ENCODE results near the gene ABCC9. TPM values are rescaled to one million over a fixed set of nuclear protein-coding genes. Genes with fewer than 3 reads are reported as not detected.
"Not testable (repeated sequence)": the region's sequence is repeated elsewhere in the genome, so short reads cannot be mapped to it uniquely, and the experiment has no call there.

ABCC9 gene
- total RNA-seq, 2 donors from 2014 or later: 0.04 TPM; not detected in 1

DNA sequence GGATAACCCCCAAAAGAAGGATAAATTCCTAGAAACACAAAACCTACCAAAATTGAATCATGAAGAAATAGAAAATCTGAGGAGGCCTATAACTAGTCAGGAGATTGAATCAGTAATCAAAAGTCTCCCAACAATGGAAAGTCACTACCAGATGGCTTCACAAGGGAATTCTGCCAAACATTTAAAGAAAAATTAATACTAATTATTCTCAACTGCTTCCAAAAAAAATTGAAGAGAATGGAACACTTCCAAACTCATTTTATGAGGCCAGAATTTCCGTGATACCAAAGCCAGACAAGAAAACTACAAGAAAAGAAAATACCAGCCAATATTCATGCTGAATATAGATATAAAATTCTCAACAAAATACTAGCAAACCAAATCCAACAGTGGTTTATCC lies 7.8 kb upstream of the ABCC9 start:
- H3K4me3 Mint-ChIP-seq: no peak overlapping the region
- peaks cover 31% of the 10 kb centered on the region for H3K9me3 Mint-ChIP-seq
- H3K36me3 Mint-ChIP-seq (ENCODE audit: low read depth): no peaks in the 10 kb centered on the region
- H3K27me3 Mint-ChIP-seq: peaks cover 20% of the 10 kb centered on the region
- no peaks in the 10 kb centered on the region for H3K4me1 Mint-ChIP-seq
- no peak overlapping the region for H3K27ac Mint-ChIP-seq
- no peak for ATAC-seq (replicated peaks)

DNA sequence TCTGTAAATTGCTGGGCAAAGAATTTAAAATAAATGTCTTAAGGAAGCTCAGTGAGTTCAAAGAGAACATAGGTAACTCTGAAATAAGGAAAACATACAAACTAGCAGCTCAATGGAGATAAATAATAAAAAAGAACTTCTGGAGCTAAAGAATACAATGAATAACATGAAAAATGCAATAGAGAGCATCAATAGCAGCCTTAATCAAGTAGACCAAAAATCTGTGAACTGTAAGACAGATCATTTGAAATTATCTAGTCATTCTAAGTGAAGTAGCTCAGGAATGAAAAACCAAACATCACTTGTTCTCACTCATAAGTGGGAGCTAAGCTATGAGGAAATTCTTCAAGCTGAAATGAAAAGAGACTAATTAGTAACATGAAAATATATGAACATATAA lies 5.8 kb upstream of the ABCC9 start:
- Mint-ChIP-seq H3K4me1 (no peaks in the 10 kb centered on the region), H3K27me3 (peaks cover 33% of the 10 kb centered on the region), H3K9me3 (peaks cover 31% of the 10 kb centered on the region), H3K4me3 (no peak overlapping the region), H3K27ac (no peak overlapping the region), H3K36me3 (ENCODE audit: low read depth) (no peaks in the 10 kb centered on the region)
- no peak for ATAC-seq (replicated peaks)

- H3K27me3 Mint-ChIP-seq: peaks cover 49% of the 10 kb centered on the region
- no peak overlapping the region for H3K4me3 Mint-ChIP-seq
- H3K36me3 Mint-ChIP-seq (ENCODE audit: low read depth): no peaks in the 10 kb centered on the region
- H3K4me1 Mint-ChIP-seq: no peaks in the 10 kb centered on the region
- peaks cover 29% of the 10 kb centered on the region for H3K9me3 Mint-ChIP-seq
- no peak overlapping the region for H3K27ac Mint-ChIP-seq
- no peak for ATAC-seq (replicated peaks)
Observed at GRCh38 chr12:21945002-21945401, 3.8 kb upstream of the ABCC9 start.

GRCh38 chr12:21942377-21942703 lies 1.1 kb upstream of the ABCC9 start:
- peaks cover 54% of the 10 kb centered on the region for H3K27me3 Mint-ChIP-seq
- H3K9me3 Mint-ChIP-seq: peaks cover 16% of the 10 kb centered on the region
- no peak for ATAC-seq (replicated peaks)
- no peak overlapping the region for H3K27ac Mint-ChIP-seq
- no peaks in the 10 kb centered on the region for H3K4me1 Mint-ChIP-seq
- no peaks in the 10 kb centered on the region for H3K36me3 Mint-ChIP-seq (ENCODE audit: low read depth)
- H3K4me3 Mint-ChIP-seq: no peak overlapping the region

DNA sequence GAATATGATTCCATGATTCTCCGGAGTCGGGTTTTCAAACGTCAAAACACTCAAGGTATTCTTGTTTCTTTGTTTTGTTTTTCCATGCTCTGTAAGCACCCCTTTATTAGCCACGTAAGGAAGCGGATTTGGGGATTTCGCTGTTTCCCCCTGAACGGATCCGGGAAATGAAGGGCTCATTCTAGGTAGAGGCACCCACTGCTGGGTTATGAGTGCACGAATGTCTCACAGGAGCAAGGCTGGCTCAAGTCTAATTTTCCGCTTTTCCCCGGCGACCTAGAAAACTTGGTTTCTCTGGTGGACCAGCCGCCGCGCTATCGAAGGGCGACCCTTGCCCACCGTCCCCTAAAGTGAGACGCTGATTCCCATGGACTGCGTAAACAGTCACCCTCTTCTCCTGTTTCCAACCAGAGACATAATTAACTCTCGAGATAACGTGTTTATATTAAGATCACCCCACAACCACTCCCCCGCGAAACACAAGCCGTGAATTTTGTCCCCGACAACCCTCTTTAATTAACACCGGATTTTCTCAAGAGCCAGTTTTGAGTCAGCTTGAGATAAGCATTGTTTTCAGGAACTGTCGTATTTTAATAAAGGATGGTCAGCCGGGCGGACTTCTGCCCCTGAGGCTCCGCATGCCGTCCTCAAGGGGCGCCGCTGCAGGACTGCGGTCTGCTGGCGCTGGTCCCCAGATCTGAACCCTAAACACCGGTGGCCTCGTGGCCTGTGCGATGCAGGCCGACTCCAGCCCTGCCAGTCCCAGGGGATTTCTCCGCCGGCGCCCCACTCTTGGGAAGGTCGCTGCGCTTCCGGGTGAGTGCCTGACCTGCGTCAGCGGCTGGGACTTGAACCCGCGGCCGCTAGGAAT lies 515 bp upstream of the ABCC9 start:
- no peaks in the 10 kb centered on the region for H3K4me1 Mint-ChIP-seq
- no peak overlapping the region for H3K27ac Mint-ChIP-seq
- peak; percentile 11 for ATAC-seq (replicated peaks)
- H3K4me3 Mint-ChIP-seq: peak overlapping the region; percentile 61
- peaks cover 14% of the 10 kb centered on the region for H3K9me3 Mint-ChIP-seq
- H3K27me3 Mint-ChIP-seq: peaks cover 57% of the 10 kb centered on the region
- no peaks in the 10 kb centered on the region for H3K36me3 Mint-ChIP-seq (ENCODE audit: low read depth)

DNA sequence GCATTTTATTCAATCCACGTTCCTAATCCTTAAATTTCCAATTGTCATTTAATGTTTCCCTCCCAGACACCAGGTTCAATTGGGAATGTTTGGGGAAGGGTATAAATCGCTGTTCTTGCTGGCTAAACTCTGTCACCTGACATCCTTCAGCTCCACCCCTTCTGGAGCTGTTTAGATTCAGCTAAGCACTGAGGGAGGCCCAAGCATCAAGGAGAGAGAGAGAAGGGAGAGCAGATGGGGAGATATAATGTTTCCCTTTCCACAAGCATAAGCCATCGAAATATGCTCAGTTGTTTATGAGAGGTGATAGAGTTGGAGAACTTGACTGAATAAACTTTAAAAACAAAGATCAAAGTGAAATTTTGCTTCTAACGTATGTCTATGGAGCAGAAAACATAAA lies 1.8 kb downstream of the ABCC9 start:
- H3K27me3 Mint-ChIP-seq: peaks cover 54% of the 10 kb centered on the region

GRCh38 chr12:21938879-21939278 lies 2.3 kb downstream of the ABCC9 start:
- Mint-ChIP-seq H3K27me3 (peaks cover 52% of the 10 kb centered on the region), H3K9me3 (no peaks in the 10 kb centered on the region), H3K27ac (no peak overlapping the region), H3K4me3 (no peak overlapping the region), H3K4me1 (no peaks in the 10 kb centered on the region), H3K36me3 (ENCODE audit: low read depth) (no peaks in the 10 kb centered on the region)
- ATAC-seq (replicated peaks): peak; percentile 59

More for the DNA sequence above, 1.8 kb downstream of the ABCC9 start:
- Mint-ChIP-seq H3K4me1 (no peaks in the 10 kb centered on the region), H3K27ac (no peak overlapping the region), H3K9me3 (no peaks in the 10 kb centered on the region), H3K4me3 (no peak overlapping the region), H3K36me3 (ENCODE audit: low read depth) (no peaks in the 10 kb centered on the region)
- no peak for ATAC-seq (replicated peaks)

- H3K27ac Mint-ChIP-seq: no peak overlapping the region
- ATAC-seq (replicated peaks): no peak
- no peaks in the 10 kb centered on the region for H3K36me3 Mint-ChIP-seq (ENCODE audit: low read depth)
- H3K4me1 Mint-ChIP-seq: no peaks in the 10 kb centered on the region
- no peak overlapping the region for H3K4me3 Mint-ChIP-seq
- peaks cover 23% of the 10 kb centered on the region for H3K27me3 Mint-ChIP-seq
- peaks cover 4% of the 10 kb centered on the region for H3K9me3 Mint-ChIP-seq
Observed at GRCh38 chr12:21934173-21934572, 7.1 kb downstream of the ABCC9 start.

DNA sequence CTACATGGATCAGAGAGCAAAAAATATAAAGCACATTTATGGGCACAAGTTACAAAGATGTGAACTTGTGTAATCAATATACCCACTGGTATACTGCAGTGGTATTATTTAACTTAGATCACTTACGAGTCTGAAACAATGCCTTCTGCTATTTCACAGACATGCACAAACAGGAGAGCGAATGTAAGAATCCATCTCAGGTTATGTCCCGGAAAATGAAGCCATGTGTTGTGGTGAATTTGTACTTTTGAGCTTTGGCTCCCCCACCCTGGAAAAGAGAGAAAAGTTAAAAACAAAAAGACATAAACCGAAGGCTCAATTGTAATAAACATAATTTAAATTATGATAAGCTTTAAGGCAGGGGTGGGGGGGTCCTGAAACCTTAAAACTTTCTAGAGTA lies 7.6 kb downstream of the ABCC9 start:
- Mint-ChIP-seq H3K27me3 (peaks cover 21% of the 10 kb centered on the region), H3K9me3 (peaks cover 4% of the 10 kb centered on the region), H3K36me3 (ENCODE audit: low read depth) (no peaks in the 10 kb centered on the region), H3K4me3 (no peak overlapping the region), H3K27ac (no peak overlapping the region), H3K4me1 (no peaks in the 10 kb centered on the region)
- ATAC-seq (replicated peaks): no peak

DNA sequence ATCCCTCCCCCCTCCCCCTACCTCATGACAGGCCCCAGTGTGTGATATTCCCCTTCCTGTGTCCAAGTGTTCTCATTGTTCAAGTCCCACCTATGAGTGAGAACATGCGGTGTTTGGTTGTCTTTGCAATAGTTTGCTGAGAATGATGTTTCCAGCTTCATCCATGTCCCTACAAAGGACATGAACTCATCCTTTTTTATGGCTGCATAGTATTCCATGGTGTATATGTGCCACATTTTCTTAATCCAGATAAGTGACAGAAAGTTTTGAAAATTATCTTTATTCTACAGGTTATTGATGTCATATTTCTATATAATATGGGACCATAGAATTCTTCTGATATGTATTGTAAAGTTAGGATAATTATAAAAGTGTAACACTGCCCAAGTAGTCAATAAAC lies 11.3 kb downstream of the ABCC9 start:
- not testable (repeated sequence) for H3K9me3 Mint-ChIP-seq; H3K36me3 Mint-ChIP-seq (ENCODE audit: low read depth); H3K27ac Mint-ChIP-seq; H3K4me3 Mint-ChIP-seq; ATAC-seq (replicated peaks); H3K4me1 Mint-ChIP-seq
- peaks cover 20% of the 10 kb centered on the region for H3K27me3 Mint-ChIP-seq

GRCh38 chr12:21925296-21925913 lies 15.8 kb downstream of the ABCC9 start:
- no peaks in the 10 kb centered on the region for H3K36me3 Mint-ChIP-seq (ENCODE audit: low read depth)
- H3K27ac Mint-ChIP-seq: no peak overlapping the region
- H3K4me3 Mint-ChIP-seq: no peak overlapping the region
- ATAC-seq (replicated peaks): no peak
- no peaks in the 10 kb centered on the region for H3K4me1 Mint-ChIP-seq
- H3K27me3 Mint-ChIP-seq: peaks cover 24% of the 10 kb centered on the region
- H3K9me3 Mint-ChIP-seq: no peaks in the 10 kb centered on the region

GRCh38 chr12:21921436-21921835 lies 19.8 kb downstream of the ABCC9 start:
- Mint-ChIP-seq H3K27me3 (peaks cover 23% of the 10 kb centered on the region), H3K9me3 (no peaks in the 10 kb centered on the region)

DNA sequence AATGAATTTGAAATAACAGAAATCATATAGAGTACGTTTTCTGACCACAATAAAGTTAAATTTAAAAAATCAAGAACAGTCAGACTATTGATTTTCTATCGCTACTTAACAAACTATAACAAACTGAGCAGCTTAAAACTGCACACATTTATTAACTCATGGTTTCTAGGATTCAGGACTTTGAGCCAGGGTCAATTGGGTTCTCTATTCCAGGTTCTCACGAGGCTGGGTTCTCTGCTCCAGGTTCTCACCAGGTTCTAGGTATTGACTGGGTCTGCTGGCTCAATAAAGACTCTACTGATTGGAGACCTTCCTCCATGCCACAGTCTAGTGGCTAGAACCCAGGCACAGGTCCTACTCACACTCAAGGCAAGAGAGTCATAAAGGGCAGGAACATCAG lies 22.8 kb downstream of the ABCC9 start:
- no peaks in the 10 kb centered on the region for H3K9me3 Mint-ChIP-seq
- H3K27ac Mint-ChIP-seq: no peak overlapping the region
- H3K36me3 Mint-ChIP-seq (ENCODE audit: low read depth): no peaks in the 10 kb centered on the region
- peaks cover 22% of the 10 kb centered on the region for H3K27me3 Mint-ChIP-seq
- no peaks in the 10 kb centered on the region for H3K4me1 Mint-ChIP-seq
- no peak overlapping the region for H3K4me3 Mint-ChIP-seq
- no peak for ATAC-seq (replicated peaks)

More at GRCh38 chr12:21921436-21921835, 19.8 kb downstream of the ABCC9 start:
- no peak overlapping the region for H3K4me3 Mint-ChIP-seq
- ATAC-seq (replicated peaks): no peak
- H3K36me3 Mint-ChIP-seq (ENCODE audit: low read depth): no peaks in the 10 kb centered on the region
- no peak overlapping the region for H3K27ac Mint-ChIP-seq
- no peaks in the 10 kb centered on the region for H3K4me1 Mint-ChIP-seq

GRCh38 chr12:21913823-21914222 lies 27.4 kb downstream of the ABCC9 start:
- Mint-ChIP-seq H3K4me1 (no peaks in the 10 kb centered on the region), H3K27me3 (peaks cover 18% of the 10 kb centered on the region), H3K4me3 (no peak overlapping the region), H3K36me3 (ENCODE audit: low read depth) (no peaks in the 10 kb centered on the region), H3K27ac (no peak overlapping the region), H3K9me3 (no peaks in the 10 kb centered on the region)
- no peak for ATAC-seq (replicated peaks)

- Mint-ChIP-seq H3K36me3 (ENCODE audit: low read depth) (no peaks in the 10 kb centered on the region), H3K4me1 (no peaks in the 10 kb centered on the region), H3K27me3 (peaks cover 8% of the 10 kb centered on the region), H3K9me3 (no peaks in the 10 kb centered on the region), H3K4me3 (no peak overlapping the region), H3K27ac (no peak overlapping the region)
- no peak for ATAC-seq (replicated peaks)
Observed at GRCh38 chr12:21912318-21912717, 28.9 kb downstream of the ABCC9 start.

Measured in activated T-helper 17 cell treated with anti-CD3 and anti-CD28 coated beads, Interleukin-2, amount 50 U/mL, for 72 hours (primary cell).